GM23338 (cell line): ENCODE results near the gene ITCH.

Experiments used
- CTCF ChIP-seq, 2 experiments: fragments of 200-600 bp in 1 of 2; sonication (generic) in 1 of 2; conservative IDR thresholded peaks; 2 replicates each; pipeline versions ENCODE4 v1.5.1 to v1.6.1; 2016 to 2017; ENCODE audit warnings: antibody characterized with exemption in 2 of 2, low read depth in 2 of 2, mild to moderate bottlenecking in 2 of 2, moderate library complexity in 1 of 2
- EZH2 ChIP-seq: fragments of 200-600 bp; sonication (generic); IDR thresholded peaks from one replicate; pipeline ENCODE4 v1.8.0; 2017; ENCODE audit warnings: antibody characterized with exemption, mild to moderate bottlenecking, low read depth; ENCODE audit not compliant: unreplicated experiment
- POLR2AphosphoS5 ChIP-seq: IDR thresholded peaks from 2 replicates; pipeline ENCODE4 v1.6.1; 2016; ENCODE audit warnings: antibody characterized with exemption, low read depth

DNA sequence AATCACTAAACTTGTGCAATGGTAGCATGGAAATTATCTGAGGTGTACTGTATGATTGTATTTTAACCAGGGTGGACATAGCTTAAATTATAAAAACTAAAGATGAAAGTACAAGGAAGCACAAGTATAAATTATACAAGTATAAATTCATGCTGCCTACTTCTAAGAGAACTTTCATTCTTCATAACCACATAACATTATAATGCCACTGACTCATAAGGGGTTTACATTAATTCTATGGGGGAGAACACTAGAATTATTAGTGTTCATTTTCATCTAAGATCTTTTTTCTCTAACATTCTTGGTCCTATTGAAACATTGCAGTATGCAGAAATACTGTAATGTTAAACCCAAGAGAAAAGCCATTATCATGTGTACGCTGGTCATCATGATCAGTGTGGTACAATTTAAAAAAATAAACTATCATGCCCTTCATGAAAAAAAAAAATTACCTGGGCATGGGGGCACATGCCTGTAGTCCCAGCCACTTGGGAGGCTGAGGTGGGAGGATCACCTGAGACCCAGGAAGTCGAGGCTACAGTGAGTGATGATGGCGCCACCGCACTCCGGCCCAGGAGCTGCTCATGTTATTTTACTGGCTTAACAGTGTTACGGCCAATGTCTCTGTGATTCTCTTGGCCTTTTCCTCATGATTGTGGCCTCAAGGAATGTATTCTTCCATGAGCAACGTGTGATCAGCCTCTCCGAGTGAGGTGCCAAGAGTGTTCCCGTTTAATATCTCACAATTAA is 34.0 kb upstream of the ITCH start:
- TF ChIP-seq EZH2 (no peak), CTCF (conservative IDR thresholded peaks at IDR 0.05; ENCODE audit: low read depth in 2 of 2) (no peak), POLR2AphosphoS5 (no peak)
